KMS-11 (cell line): ENCODE measurements around the gene PTPRN2.

ENCODE experiments used
- H2AFZ ChIP-seq: fragments of 200-600 bp; sonication (generic); 2 replicates; pipeline ENCODE4 v1.6.1; 2016; ENCODE audit warnings: antibody characterized with exemption, mixed run types, low read depth
- H3K27ac ChIP-seq: fragments of 200-600 bp; sonication (generic); 2 replicates; pipeline ENCODE4 v1.6.1; 2016; ENCODE audit warnings: mild to moderate bottlenecking, mixed run types
- H3K27me3 ChIP-seq: fragments of 200-600 bp; sonication (generic); 2 replicates; pipeline ENCODE4 v1.6.1; 2017; ENCODE audit warnings: mild to moderate bottlenecking, low read depth, mixed run types, moderate library complexity; ENCODE audit not compliant: insufficient read depth
- H3K36me3 ChIP-seq: fragments of 200-600 bp; sonication (generic); 2 replicates; pipeline ENCODE4 v1.6.1; 2017; ENCODE audit warnings: mild to moderate bottlenecking, mixed run types; ENCODE audit not compliant: insufficient read depth
- H3K4me1 ChIP-seq: fragments of 200-600 bp; sonication (generic); 2 replicates; pipeline ENCODE4 v1.6.1; 2016; ENCODE audit warnings: mild to moderate bottlenecking, low read depth, mixed run types; ENCODE audit not compliant: poor library complexity, severe bottlenecking
- H3K4me2 ChIP-seq: fragments of 200-600 bp; sonication (generic); 2 replicates; pipeline ENCODE4 v1.7.0; 2016; ENCODE audit warnings: mild to moderate bottlenecking, mixed run types
- H3K4me3 ChIP-seq: fragments of 200-600 bp; sonication (generic); IDR thresholded peaks from 2 replicates; pipeline ENCODE4 v1.6.1; 2017; ENCODE audit warnings: low read depth, low read length, mixed read lengths; ENCODE audit not compliant: insufficient read depth
- H3K79me2 ChIP-seq: fragments of 200-600 bp; sonication (generic); 2 replicates; pipeline ENCODE4 v1.6.1; 2016; ENCODE audit warnings: low read depth, mixed run types; ENCODE audit not compliant: insufficient read depth
- H3K9ac ChIP-seq: fragments of 200-600 bp; sonication (generic); 2 replicates; pipeline ENCODE4 v1.6.1; 2016; ENCODE audit warnings: mild to moderate bottlenecking, mixed run types
- H4K20me1 ChIP-seq: fragments of 200-600 bp; sonication (generic); 2 replicates; pipeline ENCODE4 v1.6.1; 2016; ENCODE audit warnings: mild to moderate bottlenecking, mixed run types; ENCODE audit not compliant: insufficient read depth
- CTCF ChIP-seq: fragments of 200-600 bp; sonication (generic); conservative IDR thresholded peaks from 2 replicates; pipeline ENCODE4 v1.6.1; 2017; ENCODE audit warnings: low read depth, mild to moderate bottlenecking, antibody characterized with exemption, low read length, moderate library complexity, mixed read lengths

PTPRN2 gene

GRCh38 chr7:158369866-158370265 lies 217.8 kb downstream of the PTPRN2 start:
- H3K79me2 ChIP-seq, result no peaks in the 10 kb centered on the region
- H3K27me3 ChIP-seq, result peaks cover 15% of the 10 kb centered on the region; the same call in 1 of the 2 replicates
- no peaks in the 10 kb centered on the region for H3K4me1 ChIP-seq
- no peak overlapping the region for H3K4me2 ChIP-seq
- H3K27ac ChIP-seq, result no peak overlapping the region
- no peak for TF ChIP-seq CTCF
- H3K9ac ChIP-seq, result no peak overlapping the region
- no peak overlapping the region for H3K4me3 ChIP-seq
- H4K20me1 ChIP-seq, result no peaks in the 10 kb centered on the region
- H3K36me3 ChIP-seq, result no peaks in the 10 kb centered on the region
- no peak overlapping the region for H2AFZ ChIP-seq

GRCh38 chr7:158369290-158369689 lies 218.3 kb downstream of the PTPRN2 start:
- no peak for TF ChIP-seq CTCF
- peaks cover 9% of the 10 kb centered on the region; the same call in 1 of the 2 replicates for H3K27me3 ChIP-seq
- H3K4me3 ChIP-seq, result no peak overlapping the region
- H3K27ac ChIP-seq, result no peak overlapping the region
- no peaks in the 10 kb centered on the region for H3K4me1 ChIP-seq
- H4K20me1 ChIP-seq, result no peaks in the 10 kb centered on the region
- H3K4me2 ChIP-seq, result no peak overlapping the region
- H3K79me2 ChIP-seq, result no peaks in the 10 kb centered on the region
- H3K36me3 ChIP-seq, result no peaks in the 10 kb centered on the region
- H3K9ac ChIP-seq, result no peak overlapping the region
- H2AFZ ChIP-seq, result no peak overlapping the region

GRCh38 chr7:158368449-158368848 lies 219.2 kb downstream of the PTPRN2 start:
- H2AFZ ChIP-seq, result no peak overlapping the region
- no peak overlapping the region for H3K4me2 ChIP-seq
- H3K27ac ChIP-seq, result no peak overlapping the region
- H3K36me3 ChIP-seq, result no peaks in the 10 kb centered on the region
- no peak for TF ChIP-seq CTCF
- H3K9ac ChIP-seq, result no peak overlapping the region
- peaks cover under 1% of the 10 kb centered on the region; the same call in 1 of the 2 replicates for H3K27me3 ChIP-seq
- H3K4me3 ChIP-seq, result no peak overlapping the region
- no peaks in the 10 kb centered on the region for H3K4me1 ChIP-seq
- no peaks in the 10 kb centered on the region for H3K79me2 ChIP-seq
- H4K20me1 ChIP-seq, result no peaks in the 10 kb centered on the region

- Histone ChIP-seq H3K27me3 (no peaks in the 10 kb centered on the region; the same call in 1 of the 2 replicates), H2AFZ (no peak overlapping the region), H3K4me3 (no peak overlapping the region), H3K79me2 (no peaks in the 10 kb centered on the region), H3K9ac (no peak overlapping the region), H3K4me2 (no peak overlapping the region), H3K36me3 (no peaks in the 10 kb centered on the region), H3K27ac (no peak overlapping the region), H4K20me1 (no peaks in the 10 kb centered on the region), H3K4me1 (no peaks in the 10 kb centered on the region)
- no peak for TF ChIP-seq CTCF
Measured at GRCh38 chr7:158367634-158367982, 220.0 kb downstream of the PTPRN2 start.
